ENCODE measurements around the gene NELFA. TPM values are rescaled to one million over a fixed set of nuclear protein-coding genes. Genes with fewer than 3 reads are reported as not detected.

Gene NELFA
- total RNA-seq, 1 experiment from 2014 or later, result 56.1 TPM

DNA sequence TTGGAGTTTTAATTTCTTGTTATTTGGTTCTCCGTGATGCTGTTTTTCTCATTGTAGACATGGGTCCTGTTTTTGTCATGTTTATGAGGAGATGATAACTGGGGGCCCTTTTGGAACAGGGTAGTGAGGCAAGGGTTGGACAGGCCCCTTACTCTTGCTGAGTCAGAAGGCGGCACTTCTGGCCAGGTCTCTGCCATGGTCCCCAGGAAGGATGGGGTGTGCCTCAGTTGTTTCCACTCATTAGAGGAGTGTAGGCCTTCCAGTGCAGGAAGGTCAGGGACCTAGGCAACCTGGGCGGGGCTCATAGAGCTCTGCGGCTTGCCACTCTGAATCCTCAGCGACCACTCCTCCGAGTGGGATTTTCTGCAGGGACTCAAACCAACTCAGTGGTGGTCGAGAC lies 68.2 kb downstream of the NELFA start:
- Histone ChIP-seq H3K4me1 (ENCODE audit: control insufficient read depth in 1 of 2, insufficient read depth in 2 of 2, low read length in 2 of 2) (peaks cover 23 to 26% of the 10 kb centered on the region in 2 experiments), H3K27ac (ENCODE audit: low read depth, low read length) (peak overlapping the region; percentile 57), H3K36me3 (ENCODE audit: control insufficient read depth in 1 of 2, insufficient read depth in 2 of 2, low read length in 2 of 2) (peaks cover 28 to 49% of the 10 kb centered on the region in 2 experiments), H3K4me3 (replicated peaks in 1 of 2; ENCODE audit: low read depth in 1 of 2, low read length in 2 of 2) (no peak overlapping the region), H3K27me3 (ENCODE audit: insufficient read depth, low read length) (no peaks in the 10 kb centered on the region), H2AFZ (ENCODE audit: low read depth, low read length, poor library complexity, severe bottlenecking) (no peak overlapping the region), H3K79me2 (ENCODE audit: insufficient read depth, low read length) (peaks cover 53% of the 10 kb centered on the region), H3K9ac (ENCODE audit: low read length) (no peak overlapping the region), H3K9me2 (ENCODE audit: insufficient read depth) (no peaks in the 10 kb centered on the region), H3K4me2 (ENCODE audit: low read length) (peak overlapping the region; percentile 47; the same call in 1 of the 2 replicates), H4K20me1 (ENCODE audit: insufficient read depth) (no peaks in the 10 kb centered on the region; the same call in 1 of the 2 replicates), H3K9me3 (ENCODE audit: control insufficient read depth in 1 of 2, insufficient read depth in 1 of 2, low read depth in 1 of 2, low read length in 2 of 2) (no peaks in the 10 kb centered on the region)
- ChIA-PET CTCF (no interaction called here), RAD21 (ENCODE audit: low non-redundant PET in 1 of 2, low total read pairs in 2 of 2, uncharacterized antibody in 2 of 2, unreplicated experiment in 2 of 2) (no interaction called here), POLR2A (no interaction called here)
- ATAC-seq (no peak), DNase-seq (ENCODE audit: low read depth, low spot score) (no peak)
- intact Hi-C loops (cut with micrococcal nuclease), result no loop called here
- no TSS peak for BruUV-seq (replicated peaks)
- TF ChIP-seq EZH2phosphoT487 (IDR thresholded peaks at IDR 0.05; ENCODE audit: borderline replicate concordance) (no peak), SP1 (IDR thresholded peaks at IDR 0.05; ENCODE audit: low read depth) (no peak), ZNF274 (IDR thresholded peaks at IDR 0.05; ENCODE audit: low read depth, low read length) (no peak), POLR2A (IDR thresholded peaks at IDR 0.05; ENCODE audit: borderline replicate concordance, extremely low read depth, insufficient read depth, insufficient read length) (no peak), ELF1 (IDR thresholded peaks at IDR 0.05; ENCODE audit: borderline replicate concordance, low read depth) (no peak), FOSL1 (IDR thresholded peaks at IDR 0.05; ENCODE audit: low read depth) (no peak), CBX3 (IDR thresholded peaks at IDR 0.05; ENCODE audit: low read depth) (no peak), EZH2 (IDR thresholded peaks at IDR 0.05) (no peak), ZFX (IDR thresholded peaks at IDR 0.05) (no peak)
- TF ChIP-seq, protein P1, sequence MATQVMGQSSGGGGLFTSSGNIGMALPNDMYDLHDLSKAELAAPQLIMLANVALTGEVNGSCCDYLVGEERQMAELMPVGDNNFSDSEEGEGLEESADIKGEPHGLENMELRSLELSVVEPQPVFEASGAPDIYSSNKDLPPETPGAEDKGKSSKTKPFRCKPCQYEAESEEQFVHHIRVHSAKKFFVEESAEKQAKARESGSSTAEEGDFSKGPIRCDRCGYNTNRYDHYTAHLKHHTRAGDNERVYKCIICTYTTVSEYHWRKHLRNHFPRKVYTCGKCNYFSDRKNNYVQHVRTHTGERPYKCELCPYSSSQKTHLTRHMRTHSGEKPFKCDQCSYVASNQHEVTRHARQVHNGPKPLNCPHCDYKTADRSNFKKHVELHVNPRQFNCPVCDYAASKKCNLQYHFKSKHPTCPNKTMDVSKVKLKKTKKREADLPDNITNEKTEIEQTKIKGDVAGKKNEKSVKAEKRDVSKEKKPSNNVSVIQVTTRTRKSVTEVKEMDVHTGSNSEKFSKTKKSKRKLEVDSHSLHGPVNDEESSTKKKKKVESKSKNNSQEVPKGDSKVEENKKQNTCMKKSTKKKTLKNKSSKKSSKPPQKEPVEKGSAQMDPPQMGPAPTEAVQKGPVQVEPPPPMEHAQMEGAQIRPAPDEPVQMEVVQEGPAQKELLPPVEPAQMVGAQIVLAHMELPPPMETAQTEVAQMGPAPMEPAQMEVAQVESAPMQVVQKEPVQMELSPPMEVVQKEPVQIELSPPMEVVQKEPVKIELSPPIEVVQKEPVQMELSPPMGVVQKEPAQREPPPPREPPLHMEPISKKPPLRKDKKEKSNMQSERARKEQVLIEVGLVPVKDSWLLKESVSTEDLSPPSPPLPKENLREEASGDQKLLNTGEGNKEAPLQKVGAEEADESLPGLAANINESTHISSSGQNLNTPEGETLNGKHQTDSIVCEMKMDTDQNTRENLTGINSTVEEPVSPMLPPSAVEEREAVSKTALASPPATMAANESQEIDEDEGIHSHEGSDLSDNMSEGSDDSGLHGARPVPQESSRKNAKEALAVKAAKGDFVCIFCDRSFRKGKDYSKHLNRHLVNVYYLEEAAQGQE (IDR thresholded peaks at IDR 0.05; ENCODE audit: low read depth), result no peak
- TF ChIP-seq, protein P2, sequence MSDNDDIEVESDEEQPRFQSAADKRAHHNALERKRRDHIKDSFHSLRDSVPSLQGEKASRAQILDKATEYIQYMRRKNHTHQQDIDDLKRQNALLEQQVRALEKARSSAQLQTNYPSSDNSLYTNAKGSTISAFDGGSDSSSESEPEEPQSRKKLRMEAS (IDR thresholded peaks at IDR 0.05), result no peak

All from HCT116 (cell line).